Measurements from ENCODE around the gene TEX29. TPM values are rescaled to one million over a fixed set of nuclear protein-coding genes. Genes with fewer than 3 reads are reported as not detected.

The TEX29 gene
- total RNA-seq, 3 donors from 2014 or later (not counting 1 experiment from before 2014, with no cell fraction given), result not detected

DNA sequence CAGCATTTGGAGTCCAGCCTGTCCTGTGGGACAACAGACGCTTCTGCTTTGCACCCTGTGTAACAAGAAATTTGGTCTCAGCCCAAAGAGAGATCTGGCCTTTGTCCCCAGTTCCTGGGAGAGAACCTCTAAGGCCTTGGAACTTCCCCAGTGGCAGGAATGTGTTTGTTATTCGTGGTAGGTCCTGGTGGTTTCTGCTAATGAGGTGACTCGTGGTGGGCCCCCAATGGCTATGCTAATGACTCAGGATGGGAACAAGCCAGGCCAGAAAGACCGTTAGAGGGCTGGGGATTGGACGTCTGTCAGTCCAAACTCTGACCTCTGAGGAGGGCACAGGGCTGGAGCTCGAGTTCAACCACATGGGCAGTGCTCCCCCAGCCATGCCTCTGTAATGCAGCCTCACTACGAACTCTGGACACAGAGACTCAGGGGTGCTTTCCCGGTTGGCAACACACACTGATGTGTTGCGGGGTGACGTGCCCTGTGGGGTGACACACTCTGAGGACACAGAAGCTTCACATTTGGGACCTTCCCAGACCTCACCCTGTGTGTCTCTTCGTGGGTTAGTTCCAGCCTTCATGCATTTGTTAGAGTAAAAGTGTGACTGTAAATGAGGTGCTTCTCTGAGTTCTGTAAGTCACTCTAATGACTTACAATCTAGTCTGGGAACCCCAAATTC is 38.9 kb downstream of the TEX29 start:
- Histone ChIP-seq H3K9me3 (ENCODE audit: control insufficient read depth, insufficient read depth, low read length) (no peaks in the 10 kb centered on the region), H3K4me1 (ENCODE audit: control insufficient read depth, insufficient read depth, low read length) (no peaks in the 10 kb centered on the region), H3K27me3 (ENCODE audit: control insufficient read depth, insufficient read depth, low read length) (no peaks in the 10 kb centered on the region), H3K36me3 (ENCODE audit: control insufficient read depth, insufficient read depth, low read length) (no peaks in the 10 kb centered on the region), H3K4me3 (ENCODE audit: low read length) (no peak overlapping the region), H3K27ac (ENCODE audit: low read length) (no peak overlapping the region)
- Mint-ChIP-seq H3K27ac (no peak overlapping the region), H3K4me1 (peaks cover 0 to 18% of the 10 kb centered on the region in 2 donors), H3K4me3 (no peak overlapping the region), H3K27me3 (ENCODE audit: low read depth in 2 of 2) (peaks cover 7 to 11% of the 10 kb centered on the region in 2 donors), H3K36me3 (no peaks in the 10 kb centered on the region), H3K9me3 (no peaks in the 10 kb centered on the region)
- ATAC-seq, result no peak
- no peak for TF ChIP-seq CTCF (IDR thresholded peaks at IDR 0.05)
- intact Hi-C loops (cut with micrococcal nuclease), result no loop called here
- WGBS (ENCODE audit: insufficient coverage), result 73% methylated on average over 11 of the region's 11 CpGs
- no peak for DNase-seq

- no peak for DNase-seq
- no peaks in the 10 kb centered on the region for H3K9me3 ChIP-seq (ENCODE audit: control insufficient read depth, insufficient read depth, low read length)
- WGBS (ENCODE audit: insufficient coverage), result 92% methylated on average over 7 of the region's 7 CpGs
- H3K27me3 ChIP-seq (ENCODE audit: control insufficient read depth, insufficient read depth, low read length), result no peaks in the 10 kb centered on the region
- H3K27ac ChIP-seq (ENCODE audit: low read length), result no peak overlapping the region
- no peak for ATAC-seq
- intact Hi-C loops (cut with micrococcal nuclease), result no loop called here
- no peak for TF ChIP-seq CTCF (IDR thresholded peaks at IDR 0.05)
- no peak overlapping the region for H3K4me3 ChIP-seq (ENCODE audit: low read length)
- H3K36me3 ChIP-seq (ENCODE audit: control insufficient read depth, insufficient read depth, low read length), result no peaks in the 10 kb centered on the region
- H3K36me3 Mint-ChIP-seq, result no peaks in the 10 kb centered on the region
- peaks cover 0 to 13% of the 10 kb centered on the region in 2 donors for H3K4me1 Mint-ChIP-seq
- no peak overlapping the region for H3K4me3 Mint-ChIP-seq
- H3K4me1 ChIP-seq (ENCODE audit: control insufficient read depth, insufficient read depth, low read length), result no peaks in the 10 kb centered on the region
- no peak overlapping the region for H3K27ac Mint-ChIP-seq
- H3K27me3 Mint-ChIP-seq (ENCODE audit: low read depth in 2 of 2), result peaks cover 7 to 11% of the 10 kb centered on the region in 2 donors
- no peaks in the 10 kb centered on the region for H3K9me3 Mint-ChIP-seq
These were observed 39.5 kb downstream of the TEX29 start for GRCh38 chr13:111359930-111360329.

DNA sequence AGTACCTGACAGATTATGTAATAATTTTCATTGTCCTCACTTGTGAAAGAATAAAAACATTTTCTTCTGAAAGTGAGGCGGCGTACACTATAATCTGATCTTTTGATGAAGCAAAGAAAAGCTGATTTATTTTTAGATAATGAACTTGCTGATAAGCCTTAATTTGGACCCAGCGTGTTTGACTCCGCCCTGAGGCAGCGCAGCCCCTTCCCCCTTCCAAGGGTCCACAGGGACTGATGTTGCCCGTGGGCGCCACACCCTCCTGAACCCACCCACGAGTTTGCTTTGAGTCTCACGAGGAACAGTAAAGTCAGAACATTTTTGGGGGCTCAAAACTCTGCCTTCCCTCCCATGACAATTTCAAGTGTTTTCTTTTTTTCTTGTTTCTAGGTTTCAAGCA is 40.0 kb downstream of the TEX29 start:
- H3K9me3 ChIP-seq (ENCODE audit: control insufficient read depth, insufficient read depth, low read length), result no peaks in the 10 kb centered on the region
- no peak overlapping the region for H3K27ac Mint-ChIP-seq
- no peak for DNase-seq
- WGBS (ENCODE audit: insufficient coverage), result 86% methylated on average over 9 of the region's 9 CpGs
- H3K36me3 ChIP-seq (ENCODE audit: control insufficient read depth, insufficient read depth, low read length), result no peaks in the 10 kb centered on the region
- H3K27ac ChIP-seq (ENCODE audit: low read length), result no peak overlapping the region
- no peak for TF ChIP-seq CTCF (IDR thresholded peaks at IDR 0.05)
- no peak overlapping the region for H3K4me3 Mint-ChIP-seq
- H3K27me3 Mint-ChIP-seq (ENCODE audit: low read depth in 2 of 2), result peaks cover 7 to 11% of the 10 kb centered on the region in 2 donors
- ATAC-seq, result no peak
- no peaks in the 10 kb centered on the region for H3K4me1 ChIP-seq (ENCODE audit: control insufficient read depth, insufficient read depth, low read length)
- H3K27me3 ChIP-seq (ENCODE audit: control insufficient read depth, insufficient read depth, low read length), result no peaks in the 10 kb centered on the region
- intact Hi-C loops (cut with micrococcal nuclease), result no loop called here
- no peak overlapping the region for H3K4me3 ChIP-seq (ENCODE audit: low read length)
- peaks cover 0 to 8% of the 10 kb centered on the region in 2 donors for H3K4me1 Mint-ChIP-seq
- no peaks in the 10 kb centered on the region for H3K36me3 Mint-ChIP-seq
- H3K9me3 Mint-ChIP-seq, result no peaks in the 10 kb centered on the region
